WI38 (cell line): ENCODE data around the gene GOLPH3L.
"Not testable (repeated sequence)": the region's sequence is repeated elsewhere in the genome, so short reads cannot be mapped to it uniquely, and the experiment has no call there.

Experiments
- H3K4me3 ChIP-seq: 2 replicates; pipeline ENCODE4 v1.5.1; 2011; ENCODE audit warnings: low read depth, mild to moderate bottlenecking, control low read depth, low read length
- CTCF ChIP-seq: IDR thresholded peaks from 2 replicates; pipeline ENCODE4 v1.5.1; 2012; ENCODE audit warnings: low read depth, mild to moderate bottlenecking, control low read depth, low read length

The GOLPH3L gene

DNA sequence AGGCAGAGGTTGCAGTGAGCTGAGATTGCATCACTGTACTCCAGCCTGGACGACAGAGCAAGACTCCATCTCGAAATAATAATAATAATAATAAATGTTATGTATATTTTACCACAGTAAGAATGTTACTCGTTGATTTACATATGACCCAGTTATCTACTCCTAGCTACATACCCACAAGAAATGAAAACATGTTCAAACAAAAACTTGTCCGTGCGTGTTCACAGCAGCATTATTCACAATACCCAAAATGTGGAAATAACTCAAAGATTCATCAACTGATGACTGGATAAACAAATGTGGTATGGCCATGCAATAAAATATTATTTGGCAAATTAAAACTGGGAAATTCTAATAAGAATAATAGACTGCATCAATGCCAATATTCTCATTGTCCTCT, 35.8 kb downstream of the GOLPH3L start:
- no peak overlapping the region for H3K4me3 ChIP-seq
- no peak for TF ChIP-seq CTCF

DNA sequence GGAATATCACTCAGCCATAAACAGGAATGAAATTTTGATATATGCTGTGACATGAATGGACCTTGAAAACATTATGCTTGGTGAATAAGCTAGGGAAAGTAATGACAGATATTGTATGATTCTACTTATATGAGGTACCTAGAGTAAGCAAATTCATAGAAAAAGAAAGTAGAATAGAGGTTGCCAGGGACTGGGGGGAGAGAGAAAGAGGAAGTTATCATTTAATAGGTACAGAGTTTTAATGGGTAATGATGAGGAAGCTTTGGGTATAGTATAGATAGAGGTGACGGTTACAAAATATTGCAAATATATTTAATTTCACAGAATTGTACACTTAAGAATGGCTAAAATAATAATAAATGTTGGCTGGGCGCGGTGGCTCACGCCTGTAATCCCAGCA, 36.4 kb downstream of the GOLPH3L start:
- no peak for TF ChIP-seq CTCF
- no peak overlapping the region for H3K4me3 ChIP-seq

DNA sequence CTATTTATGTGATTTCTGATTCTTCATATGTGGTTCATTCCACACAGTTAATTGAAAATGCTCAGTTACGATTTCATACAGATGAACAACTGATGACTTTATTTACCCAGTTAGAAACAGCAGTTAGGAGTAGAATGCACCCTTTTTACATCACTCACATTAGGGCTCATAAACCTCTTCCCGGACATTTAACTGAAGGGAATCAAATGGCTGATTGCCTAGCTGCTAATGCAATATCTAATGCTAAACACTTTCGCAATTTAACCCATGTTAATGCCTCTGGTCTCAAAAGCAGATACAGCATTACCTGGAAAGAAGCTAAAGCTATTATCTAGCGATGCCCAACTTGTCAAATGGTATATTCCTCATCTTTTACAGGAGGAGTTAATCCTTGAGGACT, 39.9 kb downstream of the GOLPH3L start:
- H3K4me3 ChIP-seq: not testable (repeated sequence)

GRCh38 chr1:150654635-150655034, 42.3 kb downstream of the GOLPH3L start:
- not testable (repeated sequence) for H3K4me3 ChIP-seq

DNA sequence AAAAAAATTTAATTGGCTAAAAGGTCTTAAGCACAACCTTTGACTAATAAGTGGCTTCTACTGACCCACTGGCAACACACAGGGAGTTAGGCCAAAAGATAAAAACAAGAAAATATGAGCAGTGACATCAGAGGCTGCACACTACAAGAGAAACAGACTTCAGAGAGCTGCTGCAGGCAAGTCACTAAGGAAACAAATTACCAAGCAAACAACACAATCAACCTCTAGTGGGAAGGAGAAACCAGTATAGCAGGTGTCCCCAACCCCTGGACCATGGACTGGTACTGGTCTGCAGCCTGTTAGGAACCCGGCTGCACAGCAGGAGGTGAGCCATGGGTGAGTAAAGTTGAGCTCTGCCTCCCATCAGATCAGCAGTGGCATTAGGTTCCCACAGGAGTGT, 46.8 kb downstream of the GOLPH3L start:
- TF ChIP-seq CTCF: no peak
- H3K4me3 ChIP-seq: no peak overlapping the region

- TF ChIP-seq CTCF: no peak
- no peak overlapping the region for H3K4me3 ChIP-seq
Measured at GRCh38 chr1:150649441-150650075, 47.4 kb downstream of the GOLPH3L start.

DNA sequence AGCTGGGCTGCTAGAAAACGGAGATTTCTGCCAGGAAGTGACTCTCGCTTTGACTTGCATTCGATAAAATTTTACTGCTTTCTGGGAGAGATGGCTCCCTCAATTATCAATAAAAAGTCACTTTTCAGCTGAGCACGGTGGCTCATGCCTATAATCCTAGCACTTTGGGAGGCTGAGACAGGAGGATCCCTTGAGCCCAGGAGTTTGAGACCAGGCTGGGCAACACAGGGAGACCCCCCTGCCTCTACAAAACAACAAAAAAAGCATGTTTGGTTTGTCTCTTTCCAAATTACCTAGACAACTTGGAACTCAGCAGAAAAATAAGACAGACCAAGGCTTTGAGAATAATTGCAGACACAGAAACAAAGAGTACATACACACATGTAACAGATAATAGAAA, 54.7 kb downstream of the GOLPH3L start:
- no peak for TF ChIP-seq CTCF
- H3K4me3 ChIP-seq: no peak overlapping the region

- not testable (repeated sequence) for H3K4me3 ChIP-seq
Measured at GRCh38 chr1:150641126-150641815, 55.7 kb downstream of the GOLPH3L start.

GRCh38 chr1:150638430-150638829, 58.5 kb downstream of the GOLPH3L start:
- H3K4me3 ChIP-seq: not testable (repeated sequence)

GRCh38 chr1:150634839-150635622, 61.9 kb downstream of the GOLPH3L start:
- H3K4me3 ChIP-seq: not testable (repeated sequence)
